ENCODE data around the gene R3HDM1.
"Not testable (repeated sequence)": the region's sequence is repeated elsewhere in the genome, so short reads cannot be mapped to it uniquely, and the experiment has no call there.

R3HDM1 gene

DNA sequence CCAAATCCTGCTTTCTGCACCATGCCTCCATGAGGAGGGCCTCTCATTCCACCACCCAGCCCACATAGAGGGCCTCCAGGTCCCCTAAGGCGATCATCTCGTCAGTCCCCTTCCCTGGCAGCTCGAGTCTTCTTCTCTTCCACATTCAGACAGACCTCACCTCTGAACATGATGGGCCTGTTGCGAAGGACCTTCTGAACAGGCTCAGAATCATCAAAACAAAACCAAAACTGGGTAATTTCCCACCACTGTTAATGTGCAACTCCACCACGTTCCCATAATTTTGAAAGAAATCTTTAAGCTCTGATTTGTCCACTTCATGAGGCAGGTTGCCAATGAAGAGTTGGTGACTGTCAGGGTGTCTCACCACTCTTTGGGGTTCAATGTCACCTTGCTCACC, 20.7 kb upstream of the R3HDM1 start:
- DNase-seq (ENCODE audit: low read depth) = no peak
- no peak overlapping the region for H3K4me3 ChIP-seq (ENCODE audit: low read length)
- TF ChIP-seq, protein P1, sequence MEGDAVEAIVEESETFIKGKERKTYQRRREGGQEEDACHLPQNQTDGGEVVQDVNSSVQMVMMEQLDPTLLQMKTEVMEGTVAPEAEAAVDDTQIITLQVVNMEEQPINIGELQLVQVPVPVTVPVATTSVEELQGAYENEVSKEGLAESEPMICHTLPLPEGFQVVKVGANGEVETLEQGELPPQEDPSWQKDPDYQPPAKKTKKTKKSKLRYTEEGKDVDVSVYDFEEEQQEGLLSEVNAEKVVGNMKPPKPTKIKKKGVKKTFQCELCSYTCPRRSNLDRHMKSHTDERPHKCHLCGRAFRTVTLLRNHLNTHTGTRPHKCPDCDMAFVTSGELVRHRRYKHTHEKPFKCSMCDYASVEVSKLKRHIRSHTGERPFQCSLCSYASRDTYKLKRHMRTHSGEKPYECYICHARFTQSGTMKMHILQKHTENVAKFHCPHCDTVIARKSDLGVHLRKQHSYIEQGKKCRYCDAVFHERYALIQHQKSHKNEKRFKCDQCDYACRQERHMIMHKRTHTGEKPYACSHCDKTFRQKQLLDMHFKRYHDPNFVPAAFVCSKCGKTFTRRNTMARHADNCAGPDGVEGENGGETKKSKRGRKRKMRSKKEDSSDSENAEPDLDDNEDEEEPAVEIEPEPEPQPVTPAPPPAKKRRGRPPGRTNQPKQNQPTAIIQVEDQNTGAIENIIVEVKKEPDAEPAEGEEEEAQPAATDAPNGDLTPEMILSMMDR (IDR thresholded peaks at IDR 0.05; ENCODE audit: insufficient read depth, low read depth, low read length, missing control alignments) = no peak

DNA sequence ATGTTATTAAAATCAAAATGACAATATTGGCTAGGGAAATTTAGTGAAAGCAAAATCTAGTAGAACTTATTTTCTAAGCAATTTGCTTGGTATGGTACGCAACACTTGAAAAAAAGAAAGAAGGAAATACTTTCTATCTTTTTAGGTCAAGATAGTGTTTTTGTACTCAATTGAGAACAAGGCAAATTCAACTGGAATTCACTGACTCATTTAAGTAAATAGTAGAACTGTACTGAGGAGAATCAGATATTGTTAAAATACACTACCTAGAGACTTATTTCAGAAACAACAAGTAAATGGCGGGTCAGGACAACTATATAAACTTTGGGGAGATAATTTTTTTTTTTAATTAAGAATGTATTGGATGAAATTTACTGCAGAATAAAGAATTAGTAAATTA, 19.2 kb upstream of the R3HDM1 start:
- no peak overlapping the region for H3K4me3 ChIP-seq (ENCODE audit: low read length)
- TF ChIP-seq, protein P1 (IDR thresholded peaks at IDR 0.05; ENCODE audit: insufficient read depth, low read depth, low read length, missing control alignments) = no peak
- DNase-seq (ENCODE audit: low read depth) = no peak

DNA sequence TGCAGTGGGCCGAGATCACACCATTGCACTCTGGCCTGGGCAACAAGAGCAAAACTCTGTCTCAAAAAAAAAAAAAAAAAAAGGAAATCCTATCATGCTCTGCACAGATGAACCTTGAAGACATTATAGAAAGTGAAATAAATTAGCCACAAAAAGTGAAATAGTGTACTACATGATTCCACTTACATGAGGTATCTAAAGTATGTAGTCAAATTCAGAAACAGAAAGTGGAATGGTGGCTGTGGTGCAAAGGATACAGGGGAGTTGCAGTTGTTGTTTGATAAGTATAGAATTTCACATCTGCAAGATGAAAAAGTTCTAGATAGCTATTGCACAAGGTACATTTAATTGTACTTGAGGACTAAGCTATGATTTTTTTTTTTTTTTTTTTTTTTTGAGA, 5.5 kb upstream of the R3HDM1 start:
- H3K4me3 ChIP-seq (ENCODE audit: low read length) = no peak overlapping the region
- DNase-seq (ENCODE audit: low read depth) = no peak
- TF ChIP-seq, protein P1 (IDR thresholded peaks at IDR 0.05; ENCODE audit: insufficient read depth, low read depth, low read length, missing control alignments) = no peak

DNA sequence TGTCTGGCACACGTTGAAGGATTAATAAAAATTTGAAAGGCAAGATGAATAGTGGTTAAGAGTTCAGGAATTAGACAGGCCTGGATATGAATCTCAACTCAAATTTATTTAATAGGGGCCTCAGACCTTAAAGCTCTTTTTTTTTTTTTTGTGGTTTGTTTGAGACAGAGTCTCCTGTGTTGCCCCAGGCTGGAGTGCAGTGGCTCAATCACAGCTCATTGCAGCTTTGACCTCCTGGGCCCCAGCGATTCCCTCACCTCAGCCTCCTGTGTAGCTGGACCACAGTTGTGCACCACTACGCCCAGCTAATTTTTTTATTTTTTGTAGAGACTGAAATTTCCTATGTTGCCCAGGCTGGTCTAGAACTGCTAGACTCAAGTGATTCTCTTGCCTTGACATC, 3.3 kb upstream of the R3HDM1 start:
- TF ChIP-seq, protein P1 (IDR thresholded peaks at IDR 0.05; ENCODE audit: insufficient read depth, low read depth, low read length, missing control alignments) = no peak
- no peak overlapping the region for H3K4me3 ChIP-seq (ENCODE audit: low read length)
- no peak for DNase-seq (ENCODE audit: low read depth)

DNA sequence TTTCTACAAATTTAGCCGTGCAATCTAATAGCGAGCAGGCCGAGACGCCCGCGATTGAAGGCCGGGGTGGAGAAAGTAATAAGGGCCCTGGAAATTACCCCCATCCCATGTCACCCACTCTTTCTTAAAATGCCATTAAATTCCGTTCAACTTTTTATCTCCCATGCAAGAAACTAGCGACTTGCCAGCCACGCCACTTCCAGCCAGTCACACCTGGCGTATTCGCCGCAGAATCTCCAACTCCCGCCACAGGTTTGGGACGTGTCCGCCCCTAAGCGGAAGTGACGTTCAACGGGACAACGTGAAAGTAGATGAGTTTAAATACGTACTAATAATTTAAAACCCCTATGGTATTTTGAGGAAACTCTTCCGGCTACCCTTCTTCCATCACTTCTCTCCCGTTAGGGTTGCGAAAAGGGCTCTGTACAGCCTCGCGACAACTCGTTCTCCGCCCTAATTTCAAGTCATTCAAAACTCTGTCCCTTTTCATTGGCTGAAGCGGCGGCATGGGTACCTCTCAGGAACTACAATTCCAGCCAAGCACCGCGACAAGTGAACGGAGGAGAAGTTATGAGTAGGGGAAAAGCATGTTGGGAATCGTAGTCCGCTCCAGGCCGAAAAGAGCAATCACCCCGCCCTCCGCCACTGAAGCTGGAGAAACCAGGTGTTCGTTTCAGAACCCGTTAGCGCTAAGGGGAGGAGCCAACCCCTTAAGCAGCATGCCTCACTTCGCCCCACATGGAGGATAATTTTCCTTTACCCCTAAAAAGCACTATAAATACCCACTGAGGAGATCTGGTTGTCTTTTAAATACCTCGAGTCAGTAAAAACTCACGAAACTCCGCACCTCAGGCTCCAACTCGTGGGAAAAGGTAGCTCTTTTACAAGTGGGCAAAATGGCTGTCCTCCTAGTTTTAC, 712 bp upstream of the R3HDM1 start, which contains the start of gene ZRANB3:
ZRANB3 (minus strand) TSS at position 906 of the 918 bp plus-strand sequence.
- peak; percentile 99 for DNase-seq (ENCODE audit: low read depth)
- TF ChIP-seq, protein P1 (IDR thresholded peaks at IDR 0.05; ENCODE audit: insufficient read depth, low read depth, low read length, missing control alignments) = no peak
- peak within 1 kb of the TSS; percentile 79 for H3K4me3 ChIP-seq (ENCODE audit: low read length)

DNA sequence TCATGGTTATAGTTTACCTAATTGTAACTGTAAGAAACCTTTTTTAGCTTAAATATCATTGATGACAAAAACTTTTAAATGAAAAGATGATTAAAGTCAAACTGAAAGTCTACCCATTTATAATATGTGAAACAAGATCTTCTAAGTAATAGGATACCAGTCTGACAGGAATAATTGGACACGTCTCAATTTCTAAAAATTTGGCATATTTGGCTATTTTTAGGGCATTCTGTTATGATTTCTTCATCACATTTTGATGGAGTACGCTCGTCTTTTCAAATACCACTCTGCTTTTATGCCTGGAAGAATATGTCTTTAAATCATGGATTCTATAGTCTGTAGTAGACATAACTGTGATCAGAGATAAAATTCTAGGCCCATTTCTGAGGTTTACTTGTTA, 1.3 kb downstream of the R3HDM1 start:
- TF ChIP-seq, protein P1 (IDR thresholded peaks at IDR 0.05; ENCODE audit: insufficient read depth, low read depth, low read length, missing control alignments) = no peak
- no peak for DNase-seq (ENCODE audit: low read depth)

GRCh38 chr2:135533545-135533944, 2.3 kb downstream of the R3HDM1 start:
- DNase-seq (ENCODE audit: low read depth); H3K4me3 ChIP-seq (ENCODE audit: low read length): not testable (repeated sequence)

More for the DNA sequence above, 1.3 kb downstream of the R3HDM1 start:
- peak overlapping the region; percentile 79 for H3K4me3 ChIP-seq (ENCODE audit: low read length)

Measured in epithelial cell of esophagus (primary cell).